Neuronal stem cell (in vitro differentiated cells): Measurements from ENCODE around the gene THADA. TPM values are rescaled to one million over a fixed set of nuclear protein-coding genes. Genes with fewer than 3 reads are reported as not detected.

Experiments used
- DNase-seq: peaks from one replicate; pipeline ENCODE4 v3.0.0-alpha.2; 2013; ENCODE audit warnings: low spot score
- H2AFZ ChIP-seq: one replicate; pipeline ENCODE4 v1.6.1; 2013; ENCODE audit warnings: mild to moderate bottlenecking, low read length, inconsistent platforms
- H2AK5ac ChIP-seq: 2 replicates; pipeline ENCODE4 v1.6.1; 2013; ENCODE audit warnings: low read depth, mild to moderate bottlenecking, inconsistent platforms, low read length, moderate library complexity, mixed read lengths
- H2BK120ac ChIP-seq: 2 replicates; pipeline ENCODE4 v1.6.1; 2013; ENCODE audit warnings: low read depth, mild to moderate bottlenecking, inconsistent platforms, low read length, moderate library complexity, mixed read lengths
- H2BK12ac ChIP-seq: one replicate; pipeline ENCODE4 v1.6.1; 2013; ENCODE audit warnings: low read length, inconsistent platforms
- H2BK15ac ChIP-seq: 2 replicates; pipeline ENCODE4 v1.6.1; 2013; ENCODE audit warnings: mild to moderate bottlenecking, low read length, inconsistent platforms, mixed read lengths
- H2BK5ac ChIP-seq: one replicate; pipeline ENCODE4 v1.6.1; 2013; ENCODE audit warnings: inconsistent platforms, mild to moderate bottlenecking, low read length, moderate library complexity
- H3K14ac ChIP-seq: one replicate; pipeline ENCODE4 v1.6.1; 2013; ENCODE audit warnings: low read length, inconsistent platforms
- H3K18ac ChIP-seq: 2 replicates; pipeline ENCODE4 v1.6.1; 2013; ENCODE audit warnings: low read length, inconsistent platforms
- H3K23ac ChIP-seq: 2 replicates; pipeline ENCODE4 v1.6.1; 2013; ENCODE audit warnings: low read depth, mild to moderate bottlenecking, mixed read lengths, low read length, inconsistent platforms; ENCODE audit not compliant: poor library complexity
- H3K27ac ChIP-seq: replicated peaks from 3 replicates; pipeline ENCODE4 v1.5.1; 2013; ENCODE audit warnings: low read length, inconsistent platforms
- H3K27me3 ChIP-seq, 3 experiments: 2 replicates each; pipeline ENCODE4 v1.6.1; 2013; ENCODE audit warnings: low read length in 3 of 3, mild to moderate bottlenecking in 2 of 3, inconsistent platforms in 1 of 3, low read depth in 1 of 3, mixed read lengths in 1 of 3, moderate library complexity in 1 of 3; ENCODE audit not compliant: control insufficient read depth in 3 of 3, insufficient read depth in 3 of 3
- H3K36me3 ChIP-seq, 2 donors: replicated peaks in 1 of 2; 2 replicates each; pipeline ENCODE4 v1.6.1; 2013; ENCODE audit warnings: low read length in 2 of 2; ENCODE audit not compliant: control insufficient read depth in 2 of 2, insufficient read depth in 2 of 2
- H3K4ac ChIP-seq: 2 replicates; pipeline ENCODE4 v1.6.1; 2013; ENCODE audit warnings: inconsistent platforms, mild to moderate bottlenecking, low read length, moderate library complexity
- H3K4me1 ChIP-seq, 2 donors: 1 replicate in 1 of 2; 2 replicates in 1 of 2; pipeline ENCODE4 v1.6.1; 2013; ENCODE audit warnings: low read length in 2 of 2, low read depth in 1 of 2; ENCODE audit not compliant: control insufficient read depth in 2 of 2, insufficient read depth in 1 of 2
- H3K4me2 ChIP-seq: one replicate; pipeline ENCODE4 v1.6.1; 2013; ENCODE audit warnings: mild to moderate bottlenecking, low read length, inconsistent platforms; ENCODE audit not compliant: insufficient read depth, poor library complexity, severe bottlenecking
- H3K4me3 ChIP-seq, 2 donors: 2 replicates each; pipeline ENCODE4 v1.5.1; 2013; ENCODE audit warnings: low read length in 2 of 2, mild to moderate bottlenecking in 2 of 2, inconsistent platforms in 1 of 2, moderate library complexity in 1 of 2
- H3K79me1 ChIP-seq: one replicate; pipeline ENCODE4 v1.6.1; 2013; ENCODE audit warnings: low read depth, mild to moderate bottlenecking, inconsistent platforms, low read length, moderate library complexity
- H3K9ac ChIP-seq: one replicate; pipeline ENCODE4 v1.6.1; 2013; ENCODE audit warnings: mild to moderate bottlenecking, low read depth, low read length, inconsistent platforms; ENCODE audit not compliant: poor library complexity
- H3K9me3 ChIP-seq, 2 donors: replicated peaks in 1 of 2; 2 replicates each; pipeline versions ENCODE3 to v1.6.1; 2013; ENCODE audit warnings: low read length in 2 of 2, mild to moderate bottlenecking in 2 of 2, inconsistent platforms in 1 of 2, low read depth in 1 of 2, mixed read lengths in 1 of 2, moderate library complexity in 1 of 2; ENCODE audit not compliant: control insufficient read depth in 2 of 2, insufficient read depth in 1 of 2
- H4K8ac ChIP-seq: one replicate; pipeline ENCODE4 v1.6.1; 2013; ENCODE audit warnings: low read depth, mild to moderate bottlenecking, inconsistent platforms, low read length, moderate library complexity
- H4K91ac ChIP-seq: one replicate; pipeline ENCODE4 v1.6.1; 2013; ENCODE audit warnings: low read length, low read depth, mild to moderate bottlenecking, inconsistent platforms; ENCODE audit not compliant: poor library complexity
- WGBS, 2 donors: extraction: QIAGEN DNeasy Blood & Tissue Kit; methylation state at CpG; one replicate each; pipeline ENCODE4 v1.1.7; 2013; ENCODE audit warnings: missing lambda C conversion rate in 2 of 2, mixed read lengths in 1 of 2; ENCODE audit not compliant: insufficient read length in 2 of 2, insufficient replicate concordance in 1 of 2; ENCODE audit errors: extremely low coverage in 2 of 2; 5-methylcytosine and 5-hydroxymethylcytosine counted together
- polyA plus RNA-seq, 2 experiments: library from polyadenylated mRNA; stranded (reverse); fragments of 200-250 nt; gene quantifications; one replicate each; pipeline ENCODE4 v1.2.3, GENCODE V29; 2013

THADA gene, protein sequence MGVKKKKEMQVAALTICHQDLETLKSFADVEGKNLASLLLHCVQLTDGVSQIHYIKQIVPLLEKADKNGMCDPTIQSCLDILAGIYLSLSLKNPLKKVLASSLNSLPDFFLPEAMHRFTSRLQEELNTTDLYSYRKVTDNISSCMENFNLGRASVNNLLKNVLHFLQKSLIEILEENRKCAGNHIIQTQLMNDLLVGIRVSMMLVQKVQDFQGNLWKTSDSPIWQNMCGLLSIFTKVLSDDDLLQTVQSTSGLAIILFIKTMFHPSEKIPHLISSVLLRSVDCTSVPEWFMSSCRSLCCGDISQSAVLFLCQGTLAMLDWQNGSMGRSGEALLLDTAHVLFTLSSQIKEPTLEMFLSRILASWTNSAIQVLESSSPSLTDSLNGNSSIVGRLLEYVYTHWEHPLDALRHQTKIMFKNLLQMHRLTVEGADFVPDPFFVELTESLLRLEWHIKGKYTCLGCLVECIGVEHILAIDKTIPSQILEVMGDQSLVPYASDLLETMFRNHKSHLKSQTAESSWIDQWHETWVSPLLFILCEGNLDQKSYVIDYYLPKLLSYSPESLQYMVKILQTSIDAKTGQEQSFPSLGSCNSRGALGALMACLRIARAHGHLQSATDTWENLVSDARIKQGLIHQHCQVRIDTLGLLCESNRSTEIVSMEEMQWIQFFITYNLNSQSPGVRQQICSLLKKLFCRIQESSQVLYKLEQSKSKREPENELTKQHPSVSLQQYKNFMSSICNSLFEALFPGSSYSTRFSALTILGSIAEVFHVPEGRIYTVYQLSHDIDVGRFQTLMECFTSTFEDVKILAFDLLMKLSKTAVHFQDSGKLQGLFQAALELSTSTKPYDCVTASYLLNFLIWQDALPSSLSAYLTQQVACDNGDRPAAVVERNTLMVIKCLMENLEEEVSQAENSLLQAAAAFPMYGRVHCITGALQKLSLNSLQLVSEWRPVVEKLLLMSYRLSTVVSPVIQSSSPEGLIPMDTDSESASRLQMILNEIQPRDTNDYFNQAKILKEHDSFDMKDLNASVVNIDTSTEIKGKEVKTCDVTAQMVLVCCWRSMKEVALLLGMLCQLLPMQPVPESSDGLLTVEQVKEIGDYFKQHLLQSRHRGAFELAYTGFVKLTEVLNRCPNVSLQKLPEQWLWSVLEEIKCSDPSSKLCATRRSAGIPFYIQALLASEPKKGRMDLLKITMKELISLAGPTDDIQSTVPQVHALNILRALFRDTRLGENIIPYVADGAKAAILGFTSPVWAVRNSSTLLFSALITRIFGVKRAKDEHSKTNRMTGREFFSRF (N-terminal part only)
- polyA plus RNA-seq (2013, experiment 1 of 2) = 7.4 TPM
- 7.2 TPM for polyA plus RNA-seq (2013, experiment 2 of 2)

GRCh38 chr2:43595603-43596412 lies at the start of gene THADA:
Gene THADA (minus strand): TSS chr2:43596038. CDS start chr2:43592392, 3,646 bp downstream.
- Histone ChIP-seq H2BK15ac (no peak within 1 kb of the TSS), H2AFZ (peak within 1 kb of the TSS; percentile 96), H2BK5ac (no peak within 1 kb of the TSS), H3K9me3 (no peaks in the 10 kb centered on the region), H3K18ac (peak within 1 kb of the TSS; percentile 86), H3K79me1 (no peaks in the 10 kb centered on the region), H3K23ac (peak within 1 kb of the TSS; percentile 59), H3K4me3 (peak within 1 kb of the TSS; percentile 79 to 93), H3K4ac (no peak within 1 kb of the TSS), H3K27ac (peak within 1 kb of the TSS; percentile 89), H2AK5ac (no peak within 1 kb of the TSS), H4K8ac (no peak within 1 kb of the TSS), H2BK120ac (no peak within 1 kb of the TSS), H3K27me3 (no peaks in the 10 kb centered on the region), H3K14ac (no peak within 1 kb of the TSS), H3K9ac (peak within 1 kb of the TSS; percentile 87), H2BK12ac (no peak within 1 kb of the TSS), H4K91ac (no peak within 1 kb of the TSS), H3K36me3 (peaks cover 0 to 15% of the 10 kb centered on the region in 2 donors), H3K4me1 (peaks cover 0 to 3% of the 10 kb centered on the region in 2 donors), H3K4me2 (peak within 1 kb of the TSS; percentile 72)
- DNase-seq = peak; percentile 98
- no CpG with 5 or more reads among the region's 52 CpGs for WGBS, 2 donors

DNA sequence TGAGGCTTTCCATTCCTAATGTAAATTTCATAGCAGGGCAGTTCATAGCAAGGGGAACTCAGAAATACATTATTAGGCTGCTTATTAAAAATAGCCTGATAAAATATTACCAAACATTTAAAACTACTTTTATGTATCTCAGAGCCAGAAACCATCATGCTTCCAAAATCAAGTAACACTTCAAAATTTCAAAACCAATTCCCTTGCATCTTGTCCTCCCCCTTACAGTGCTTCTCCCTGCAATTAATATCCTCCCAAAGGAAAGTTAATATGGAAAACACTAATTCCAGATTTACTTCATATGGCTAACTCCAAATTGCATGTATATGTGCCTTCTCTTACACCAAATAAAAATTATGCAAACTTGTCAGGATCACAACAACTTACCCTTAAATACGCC lies 47.8 kb upstream of the THADA start:
- Histone ChIP-seq H3K14ac (no peak overlapping the region), H3K4me2 (no peak overlapping the region)
- no CpG with 5 or more reads among the region's 1 CpG for WGBS, 2 donors

GRCh38 chr2:43642363-43642762 lies 46.5 kb upstream of the THADA start:
- H3K18ac ChIP-seq = no peak overlapping the region
- no peak overlapping the region for H3K14ac ChIP-seq
- H3K9ac ChIP-seq = no peak overlapping the region
- H2BK120ac ChIP-seq = no peak overlapping the region
- no peak overlapping the region for H3K27ac ChIP-seq
- no peak overlapping the region for H3K4ac ChIP-seq
- H2BK15ac ChIP-seq = no peak overlapping the region
- no peak overlapping the region for H4K8ac ChIP-seq
- H3K4me3 ChIP-seq = no peak overlapping the region
- DNase-seq = no peak
- H2AFZ ChIP-seq = no peak overlapping the region
- no CpG with 5 or more reads among the region's 2 CpGs for WGBS, 2 donors
- H3K36me3 ChIP-seq = no peaks in the 10 kb centered on the region
- H3K27me3 ChIP-seq = peaks cover under 1 to 16% (median 7%) of the 10 kb centered on the region in 3 experiments
- H3K23ac ChIP-seq = no peak overlapping the region
- H4K91ac ChIP-seq = no peak overlapping the region
- H2BK5ac ChIP-seq = no peak overlapping the region
- H3K9me3 ChIP-seq = peaks cover 0 to 15% of the 10 kb centered on the region in 2 donors
- no peak overlapping the region for H2AK5ac ChIP-seq
- no peaks in the 10 kb centered on the region for H3K79me1 ChIP-seq
- no peaks in the 10 kb centered on the region for H3K4me1 ChIP-seq
- H3K4me2 ChIP-seq = no peak overlapping the region
- H2BK12ac ChIP-seq = no peak overlapping the region

More for the DNA sequence above, 47.8 kb upstream of the THADA start:
- Histone ChIP-seq H3K27ac (no peak overlapping the region), H3K23ac (no peak overlapping the region), H3K4ac (no peak overlapping the region), H3K36me3 (no peaks in the 10 kb centered on the region), H3K9me3 (peaks cover 0 to 11% of the 10 kb centered on the region in 2 donors), H4K8ac (no peak overlapping the region), H3K27me3 (peaks cover 0 to 4% (median 0%) of the 10 kb centered on the region in 3 experiments), H3K9ac (no peak overlapping the region), H2BK120ac (no peak overlapping the region), H2BK12ac (no peak overlapping the region), H3K79me1 (no peaks in the 10 kb centered on the region), H2BK5ac (no peak overlapping the region), H3K18ac (no peak overlapping the region), H3K4me3 (no peak overlapping the region), H3K4me1 (no peaks in the 10 kb centered on the region), H2AK5ac (no peak overlapping the region), H2BK15ac (no peak overlapping the region), H2AFZ (no peak overlapping the region), H4K91ac (no peak overlapping the region)
- no peak for DNase-seq
